Activated CD8-positive, alpha-beta memory T cell treated with anti-CD3 and anti-CD28 coated beads for 4 hours (primary cell): ENCODE data around the gene AK5.

Experiments
- DNase-seq, 2 donors: peaks; one replicate each; pipeline ENCODE4 v3.0.0-alpha.2; 2020; ENCODE audit warnings: low read depth in 2 of 2

The AK5 gene

DNA sequence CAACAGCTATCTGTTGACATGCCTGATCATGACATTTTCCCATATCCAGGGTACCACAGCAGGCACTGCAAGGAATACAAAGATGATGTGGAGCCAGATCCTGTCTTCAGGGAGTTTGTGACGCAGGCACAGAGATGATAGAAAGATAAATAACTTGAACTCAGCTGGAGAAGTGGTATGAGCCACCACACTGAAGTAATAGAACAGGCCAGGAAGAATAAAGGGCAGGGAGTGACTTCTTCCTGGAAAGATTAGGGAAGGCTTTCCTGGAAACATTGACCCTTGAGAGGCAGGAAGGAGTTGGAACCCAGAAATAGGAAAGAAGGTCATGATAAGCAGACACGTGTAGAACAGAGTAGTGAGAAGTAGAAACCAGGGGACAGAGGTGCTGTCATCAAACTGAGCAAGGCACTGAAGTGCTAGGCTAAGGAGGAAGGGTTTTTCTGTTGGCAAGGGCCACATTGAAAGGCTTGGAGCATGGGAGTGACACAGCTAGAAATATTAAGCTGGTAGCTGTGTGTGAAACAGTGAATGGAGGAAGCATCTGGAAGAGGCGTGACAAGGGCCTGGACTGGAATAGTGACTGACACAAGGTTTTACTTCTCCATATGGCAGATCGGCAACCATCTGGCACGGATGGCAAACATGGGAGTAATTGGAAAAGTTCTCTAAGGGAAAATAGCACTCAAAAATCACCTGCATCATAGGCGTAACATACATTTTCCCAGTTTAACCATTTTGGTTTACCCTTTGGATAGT is 68.4 kb downstream of the AK5 start:
- no peak for DNase-seq

DNA sequence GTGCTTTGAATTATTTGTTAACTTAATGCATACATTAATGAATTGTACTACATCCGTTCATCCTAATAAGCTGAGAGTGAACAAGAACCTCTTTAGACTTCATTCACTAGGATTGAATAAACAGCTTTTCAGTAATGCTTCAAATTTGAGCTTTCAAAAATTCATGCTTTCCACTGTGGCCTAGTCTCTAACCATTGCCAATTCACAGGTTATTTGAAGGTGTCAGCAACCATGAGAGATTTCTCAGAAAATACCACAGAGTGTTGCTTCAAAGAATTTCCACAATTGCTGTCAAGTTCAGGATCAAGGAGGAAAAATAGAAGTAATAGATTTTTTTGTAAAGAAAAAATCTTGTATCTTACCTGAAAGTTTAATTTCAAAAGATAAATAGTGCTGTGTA is 72.7 kb downstream of the AK5 start:
- no peak for DNase-seq

DNA sequence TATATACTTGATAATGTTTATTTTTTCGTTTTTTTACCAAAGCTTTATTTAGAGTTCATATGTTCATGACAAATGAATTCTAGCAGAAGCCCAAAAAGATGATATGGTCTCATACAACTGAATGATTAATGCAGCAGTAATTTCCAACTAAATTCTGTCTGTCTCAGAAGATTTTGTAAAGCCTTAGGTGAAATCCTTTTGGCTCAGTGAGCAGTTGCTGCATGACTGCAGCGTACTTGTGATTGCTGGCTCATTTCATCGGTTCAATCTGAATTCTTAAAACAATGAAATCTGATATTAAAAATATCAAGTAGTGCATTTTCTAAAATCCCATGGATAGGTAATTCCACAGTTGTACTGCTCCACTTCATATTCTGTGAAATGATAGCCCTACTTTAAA is 73.2 kb downstream of the AK5 start:
- DNase-seq: no peak

DNA sequence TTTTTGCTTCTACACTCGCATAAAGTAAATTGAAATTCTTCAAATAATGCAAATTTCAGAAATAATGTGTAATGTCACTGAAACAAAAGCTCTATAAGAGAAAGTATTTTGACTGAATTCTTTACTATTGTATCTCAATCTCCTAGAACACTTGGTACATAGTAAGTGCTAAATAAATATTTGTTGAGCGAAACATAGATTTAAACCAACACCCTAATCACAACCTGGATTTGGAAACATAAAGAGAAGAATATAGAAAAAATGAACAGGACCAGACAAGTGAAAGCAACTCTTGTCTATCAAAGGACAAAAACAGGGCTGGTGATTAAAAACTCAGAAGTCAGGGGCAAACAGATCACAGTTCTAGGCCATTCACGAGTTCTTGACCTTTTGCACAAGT is 74.3 kb downstream of the AK5 start:
- DNase-seq: no peak

DNA sequence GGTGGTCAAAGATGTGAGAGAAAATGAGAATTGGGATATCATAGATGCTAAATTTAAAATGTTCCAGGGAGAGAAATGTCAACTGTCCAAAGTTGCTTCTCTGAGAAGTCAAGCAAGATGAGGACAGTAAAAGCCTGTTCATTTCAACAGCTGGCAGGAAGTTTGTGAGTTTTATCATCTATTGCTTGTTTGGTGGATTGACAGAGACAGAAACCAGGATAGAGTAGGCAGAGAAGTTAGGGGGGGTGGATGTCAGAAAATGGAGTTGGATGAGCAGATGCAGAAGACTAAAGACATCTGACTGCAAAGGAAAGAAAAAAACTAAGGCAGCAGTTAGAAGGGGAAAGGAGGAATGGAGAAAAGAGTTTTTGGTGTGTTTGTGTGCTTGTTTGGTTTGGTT is 78.4 kb downstream of the AK5 start:
- DNase-seq: no peak

DNA sequence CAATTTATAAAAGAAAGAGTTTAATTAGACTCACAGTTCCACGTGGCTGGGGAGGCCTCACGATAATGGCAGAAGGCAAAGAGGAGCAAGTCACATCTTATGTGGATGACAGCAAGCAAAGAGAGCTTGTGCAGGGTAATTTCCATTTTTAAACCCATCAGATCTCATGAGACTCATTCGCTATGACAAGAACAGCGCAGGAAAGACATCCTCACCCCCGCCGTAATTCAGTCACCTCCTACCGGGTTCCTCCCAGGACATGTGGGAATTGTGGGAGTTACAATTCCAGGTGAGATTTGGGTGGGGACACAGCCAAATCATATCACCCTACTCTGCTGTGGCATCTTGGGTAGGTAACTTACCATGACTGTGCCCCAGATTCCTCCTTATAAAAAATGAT is 79.8 kb downstream of the AK5 start:
- DNase-seq: no peak

DNA sequence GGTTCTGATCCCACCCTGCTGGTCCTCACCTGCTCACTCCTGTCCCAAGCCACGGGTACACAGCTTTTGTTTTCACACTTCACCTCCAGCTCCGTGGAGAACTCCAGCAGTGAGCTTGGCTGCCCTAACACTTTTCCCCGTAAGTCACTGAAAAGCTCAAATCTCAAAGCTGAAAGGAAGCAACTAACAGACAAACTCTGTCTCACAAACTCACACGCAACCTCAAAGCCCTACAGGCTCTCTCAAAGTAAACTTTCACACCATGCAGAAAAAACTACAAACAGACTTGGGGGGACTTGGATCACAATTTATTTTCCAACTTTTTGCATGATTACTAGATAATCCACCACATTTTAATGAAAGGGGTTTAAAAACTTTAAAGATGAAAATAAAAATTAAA is 88.3 kb downstream of the AK5 start:
- DNase-seq: no peak

DNA sequence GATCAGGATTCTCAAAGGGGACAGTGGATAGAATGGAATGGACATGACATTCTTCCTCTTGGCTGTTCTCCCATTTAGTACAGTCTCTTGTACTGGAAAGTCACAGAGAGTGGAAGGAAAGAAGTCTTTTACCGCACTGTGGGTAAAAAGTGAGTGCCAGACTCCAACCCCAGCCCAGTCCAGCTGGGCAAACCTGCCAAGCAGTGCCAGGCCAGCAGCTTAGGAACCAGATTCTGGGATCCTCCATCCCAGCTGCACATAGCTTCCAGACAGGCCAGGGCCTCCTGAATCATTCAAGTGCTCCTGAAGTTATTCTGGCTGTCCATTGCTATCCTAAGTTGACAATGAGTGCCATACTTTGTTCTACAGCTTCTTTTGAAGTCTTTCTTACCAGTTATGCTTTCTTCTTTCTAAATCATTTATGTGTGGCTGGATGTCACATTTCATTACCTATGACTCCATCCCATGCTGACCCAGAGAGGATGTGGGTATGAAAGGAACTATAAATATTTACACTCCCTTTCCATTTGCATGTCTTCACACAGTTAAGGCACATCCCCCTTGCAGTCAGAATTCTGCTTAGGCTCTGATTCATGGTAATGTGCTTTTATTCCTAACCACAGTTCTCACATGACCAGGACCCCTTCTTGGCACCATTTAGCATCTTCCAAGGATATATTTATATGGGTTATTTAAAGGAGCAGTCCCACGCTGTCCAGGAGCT is 88.9 kb downstream of the AK5 start:
- DNase-seq: no peak

DNA sequence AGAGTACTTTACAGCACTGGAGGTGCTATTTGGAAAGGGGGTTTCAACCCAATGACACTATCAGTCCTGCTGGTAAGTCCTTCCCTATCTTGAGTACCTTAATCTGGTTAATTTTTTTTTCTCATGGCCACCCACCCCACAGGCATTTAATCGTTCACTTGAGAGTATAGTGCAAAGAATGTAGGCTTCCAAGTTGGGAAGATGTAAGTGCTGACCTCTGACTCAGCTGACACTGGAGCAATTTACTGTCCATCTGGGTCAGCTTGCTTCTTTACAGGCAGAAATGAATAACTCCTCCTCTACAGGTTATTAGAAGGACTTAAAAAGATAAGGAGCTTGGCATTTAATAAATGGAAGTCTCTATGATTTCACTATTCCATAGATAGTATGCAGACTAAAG is 89.6 kb downstream of the AK5 start:
- DNase-seq: no peak

DNA sequence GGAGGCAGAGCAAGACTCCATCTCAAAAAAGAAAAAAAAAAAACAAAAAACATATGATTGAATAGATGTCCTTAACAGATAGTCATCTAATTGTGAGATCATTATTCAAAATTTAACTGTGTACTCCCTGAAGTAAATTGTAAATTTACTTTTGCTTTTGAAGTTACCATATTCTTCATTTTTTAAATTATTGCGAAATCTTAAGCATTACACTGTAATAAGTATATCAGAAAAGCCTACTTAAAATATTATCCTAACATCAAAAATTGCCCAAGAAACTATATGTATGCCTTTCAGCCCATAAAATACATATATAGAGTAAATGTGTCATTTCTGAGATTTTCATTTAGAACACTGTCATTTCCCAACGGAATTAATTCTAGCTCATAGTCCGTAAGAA is 91.9 kb downstream of the AK5 start:
- no peak for DNase-seq

DNA sequence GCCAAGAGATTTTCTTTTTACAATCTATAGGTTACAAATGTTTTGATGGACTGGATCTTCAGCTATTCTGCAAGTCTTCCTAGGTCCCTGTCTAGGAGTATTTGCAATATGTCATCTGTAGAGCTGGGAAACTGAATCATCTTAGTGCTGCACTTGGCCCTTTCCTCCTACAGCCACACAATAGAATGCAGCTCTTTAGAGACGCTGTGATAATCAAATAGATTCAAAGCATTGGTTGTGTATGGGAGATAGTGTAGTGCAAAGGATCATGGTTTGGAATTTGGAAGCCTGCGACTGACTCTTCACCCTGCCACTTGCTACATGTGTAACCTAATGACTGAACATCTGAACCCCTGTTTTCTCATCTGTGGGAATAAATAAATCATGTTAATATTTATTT is 93.7 kb downstream of the AK5 start:
- no peak for DNase-seq

DNA sequence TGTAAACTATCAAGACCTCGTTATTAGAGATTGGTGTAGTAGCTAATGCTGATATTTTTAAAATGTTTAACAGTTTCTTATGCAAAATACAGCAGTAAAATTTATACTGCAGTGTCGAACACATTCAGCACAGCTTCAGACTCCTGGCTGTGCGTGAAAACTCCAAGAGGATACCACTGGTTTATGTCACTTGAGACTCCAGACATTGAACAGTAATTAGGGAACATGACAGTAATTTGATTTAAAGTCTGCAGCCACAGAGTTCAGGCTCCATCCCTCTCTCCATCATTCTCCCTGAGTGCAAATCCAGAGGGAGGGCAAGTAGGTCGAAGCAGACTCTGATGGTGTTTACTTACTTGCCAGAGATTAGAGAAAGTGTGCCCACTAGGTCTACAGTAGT is 94.2 kb downstream of the AK5 start:
- no peak for DNase-seq

DNA sequence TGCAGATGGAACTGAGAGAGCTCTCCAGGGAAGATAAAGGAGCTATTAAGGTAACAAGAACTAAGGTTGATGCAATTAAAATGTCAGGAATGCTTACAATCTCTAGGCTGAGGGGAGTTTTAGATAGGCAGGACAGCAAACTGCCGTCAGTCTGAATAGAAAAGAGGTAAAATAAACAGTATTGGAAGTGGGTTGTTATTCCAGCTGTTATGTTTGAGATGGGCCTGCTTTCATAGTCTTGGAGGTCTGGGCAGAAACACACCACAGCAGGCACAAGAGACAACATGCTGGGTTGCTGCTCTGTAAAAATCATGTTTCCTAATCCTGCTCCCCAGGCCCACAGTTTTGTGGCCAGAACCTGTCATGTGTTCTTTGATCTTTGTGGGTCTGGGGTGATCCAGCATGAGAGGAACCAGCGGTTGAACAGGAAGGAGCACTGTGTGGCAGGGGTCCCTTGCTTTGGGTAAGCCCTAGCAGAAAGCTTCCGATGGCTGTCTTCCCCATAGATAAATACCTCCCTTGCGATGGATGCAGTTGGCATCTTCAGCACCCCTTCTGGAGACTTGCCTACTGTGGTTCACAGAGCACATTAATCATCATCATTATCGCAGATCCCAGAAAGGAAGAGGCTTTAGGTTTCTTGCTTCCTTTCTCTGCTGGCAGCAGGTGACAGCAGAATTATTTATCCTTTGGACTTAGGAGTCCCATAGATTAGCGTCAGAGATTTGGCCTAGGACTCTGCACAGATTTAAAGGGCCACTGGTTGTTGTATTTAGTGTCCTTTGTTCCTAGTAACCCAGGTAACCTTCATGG is 97.1 kb downstream of the AK5 start:
- DNase-seq: no peak

DNA sequence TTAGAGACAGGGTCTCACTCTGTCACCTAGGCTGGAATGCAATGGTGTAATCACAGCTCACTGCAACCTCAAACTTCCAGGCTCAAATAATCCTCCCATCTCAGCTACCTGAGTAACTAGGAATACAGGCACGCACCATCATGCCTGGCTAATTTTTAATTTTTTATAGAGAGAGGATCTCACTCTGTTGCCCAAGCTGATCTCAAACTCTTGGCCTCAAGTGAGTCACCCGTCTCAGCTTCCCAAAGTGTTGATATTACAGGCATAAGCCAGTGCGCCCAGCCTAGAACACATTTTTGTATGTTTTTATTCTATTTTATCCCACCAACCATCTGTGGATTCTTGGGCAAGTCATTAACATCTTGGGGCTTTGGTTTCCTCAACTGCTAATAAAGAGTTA is 100.5 kb downstream of the AK5 start:
- no peak for DNase-seq

DNA sequence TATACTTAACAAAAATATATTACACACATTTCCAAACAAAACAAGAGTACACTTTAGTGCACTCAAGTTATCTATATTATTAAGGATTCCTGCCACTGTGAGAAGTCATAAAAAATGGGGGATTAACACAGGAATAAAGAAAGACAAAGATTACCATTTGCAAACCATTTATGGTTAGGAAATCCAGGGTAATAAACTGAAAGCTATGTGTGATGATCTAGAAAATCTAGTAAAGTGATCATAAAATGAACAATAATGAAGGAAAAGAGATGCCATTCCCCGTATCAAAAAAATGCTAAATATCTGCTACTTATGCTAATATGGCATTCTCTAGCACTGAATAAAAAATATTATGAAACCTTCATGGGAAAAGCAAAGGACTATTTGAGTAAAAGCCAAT is 101.4 kb downstream of the AK5 start:
- no peak for DNase-seq

DNA sequence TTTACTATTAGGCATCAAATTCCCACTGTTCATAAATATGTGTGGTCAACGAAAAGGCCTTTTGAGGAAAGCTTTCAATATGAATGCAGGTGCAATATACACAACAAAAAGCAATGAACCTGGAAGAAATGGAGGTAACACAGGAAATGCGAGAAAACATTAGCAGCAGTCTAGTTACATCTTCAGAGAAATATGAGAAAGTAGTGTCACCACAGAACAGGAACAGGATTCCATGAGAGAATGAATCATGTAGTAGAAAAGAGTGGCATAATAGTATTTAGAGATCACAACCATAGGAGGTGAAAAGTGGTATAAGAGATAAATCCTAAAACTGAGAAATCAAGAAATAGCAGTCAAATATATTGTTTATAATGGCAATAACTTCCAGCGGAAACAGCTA is 103.7 kb downstream of the AK5 start:
- DNase-seq: no peak

DNA sequence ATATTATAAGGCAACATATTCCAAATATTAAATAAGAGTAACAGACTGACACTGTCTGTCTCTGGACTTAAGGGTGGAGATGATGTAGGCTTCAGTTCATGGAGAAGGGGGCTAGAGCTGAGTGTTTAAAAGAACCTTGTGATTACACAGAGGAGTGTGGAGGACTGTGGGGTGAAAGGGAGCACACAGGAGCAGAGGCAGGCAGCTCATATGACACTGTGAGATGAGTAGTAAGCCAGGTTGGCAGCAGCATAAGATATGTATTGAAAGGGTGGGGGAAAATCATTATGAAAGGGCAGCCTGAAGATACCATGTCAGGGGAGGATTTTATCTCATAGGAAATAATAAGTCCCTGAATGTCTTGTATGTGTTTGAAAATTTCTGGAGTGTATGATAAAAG is 104.5 kb downstream of the AK5 start:
- DNase-seq: no peak

DNA sequence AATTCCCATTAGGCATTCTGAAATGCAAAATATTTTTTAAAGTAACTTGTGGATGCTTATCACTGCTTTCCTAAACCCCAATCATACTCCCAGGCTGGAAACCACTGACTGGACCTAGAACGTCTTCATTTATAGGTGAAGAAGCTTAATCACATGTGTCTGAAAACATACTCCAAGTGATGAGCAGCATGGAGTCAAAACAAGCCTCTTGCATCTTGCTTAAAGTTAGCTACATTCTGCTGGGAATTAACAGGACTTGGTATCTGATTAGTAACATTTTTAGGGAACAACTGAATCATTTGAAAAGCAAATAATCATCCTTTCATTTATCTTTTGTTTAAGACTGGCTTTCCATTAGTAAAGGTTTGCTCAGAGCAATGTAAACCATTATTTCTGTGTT is 105.7 kb downstream of the AK5 start:
- no peak for DNase-seq

DNA sequence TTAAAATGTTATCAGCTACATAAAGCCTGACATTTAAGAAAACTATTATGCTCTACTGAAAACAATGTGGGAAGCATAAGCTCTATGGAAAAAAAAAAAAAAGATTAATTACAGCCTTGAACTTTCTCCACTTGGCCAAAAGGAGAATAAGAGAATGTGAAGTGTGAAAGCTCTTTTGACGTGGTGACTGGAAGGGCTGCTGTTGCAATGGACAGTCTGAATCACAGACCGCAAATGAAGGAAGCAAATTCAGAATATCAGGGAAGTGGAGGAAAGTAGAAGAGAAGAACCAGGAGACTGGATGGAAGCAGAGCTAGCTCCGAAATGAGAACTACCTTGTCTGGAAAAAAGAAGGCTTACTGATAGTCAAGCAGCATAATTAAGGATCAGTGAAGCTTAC is 106.8 kb downstream of the AK5 start:
- no peak for DNase-seq

DNA sequence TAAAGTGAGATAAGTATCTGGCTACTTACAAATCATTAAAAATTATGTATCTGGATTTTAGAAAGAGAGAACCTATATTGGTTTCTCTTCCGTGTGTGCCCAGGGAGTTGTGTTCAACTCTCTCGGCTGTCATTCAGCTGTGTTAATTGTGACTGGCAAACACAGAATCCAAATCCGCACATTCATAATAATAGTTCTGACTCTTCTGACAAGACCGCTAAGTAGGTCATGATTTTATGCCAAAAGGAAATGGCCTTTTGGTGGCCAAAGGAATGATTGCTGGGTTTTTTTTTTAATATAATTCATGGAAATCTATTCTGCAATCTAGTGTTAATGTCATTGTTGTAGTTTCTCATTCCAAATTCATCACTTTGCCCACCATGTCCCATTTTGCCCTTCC is 110.7 kb downstream of the AK5 start:
- no peak for DNase-seq

DNA sequence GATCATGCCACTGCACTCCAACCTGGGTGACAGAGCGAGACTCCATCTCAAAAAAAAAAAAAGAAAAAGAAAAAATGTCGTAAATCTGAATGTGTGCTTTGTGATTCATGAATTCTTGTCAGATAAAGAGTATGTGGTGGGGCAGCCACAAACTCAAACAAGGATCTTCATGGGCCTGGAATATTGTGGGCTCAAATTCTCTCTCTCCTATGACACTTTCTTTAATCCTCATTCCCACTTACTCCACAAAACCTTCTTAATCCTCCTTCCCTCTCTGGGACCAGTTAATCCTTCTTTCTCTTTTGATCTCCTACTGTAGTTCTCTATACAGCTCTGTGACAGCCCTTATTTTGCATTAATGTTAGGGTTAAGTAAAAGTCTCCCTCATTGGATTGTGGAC is 112.3 kb downstream of the AK5 start:
- DNase-seq: no peak

DNA sequence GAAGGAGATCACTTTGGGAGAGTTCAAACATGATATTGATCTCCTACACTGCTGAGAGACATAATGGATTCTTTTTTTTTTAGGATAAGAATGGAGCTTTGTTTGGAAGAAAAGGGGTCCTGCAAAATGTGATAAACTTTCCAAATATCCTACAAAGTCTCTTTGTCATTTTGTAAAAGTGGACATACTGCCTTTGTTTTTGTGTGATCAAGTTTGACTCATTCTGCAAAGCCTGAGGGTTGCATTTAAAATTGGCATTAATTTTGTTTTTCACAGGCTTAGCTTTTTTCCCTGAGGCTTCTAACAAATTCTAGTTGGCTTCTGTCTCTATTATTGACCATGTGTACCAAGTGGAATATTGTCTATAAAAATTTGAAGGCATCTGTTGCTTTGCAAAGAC is 113.2 kb downstream of the AK5 start:
- no peak for DNase-seq

DNA sequence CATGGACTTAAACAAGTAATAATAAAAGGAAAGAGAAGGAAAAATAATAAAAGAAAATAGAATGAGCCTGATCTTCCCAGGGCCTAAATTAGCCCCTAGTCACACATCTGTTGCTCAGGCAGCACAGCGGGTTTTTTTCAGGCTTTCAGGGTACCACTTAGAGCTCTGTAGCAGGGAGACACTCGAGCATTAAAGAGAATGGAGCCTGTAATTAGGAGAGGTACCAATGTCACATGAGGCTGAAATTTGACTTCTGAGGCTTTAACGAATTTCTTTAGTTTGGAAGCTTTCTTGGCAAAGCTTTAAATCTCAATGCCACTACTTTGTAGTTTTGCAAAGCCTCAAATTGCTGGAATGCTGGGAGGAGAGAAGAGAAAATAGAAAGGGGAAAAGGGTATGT is 116.3 kb downstream of the AK5 start:
- no peak for DNase-seq
